Muscle of leg (tissue), 11 donors: ENCODE measurements around the gene C1orf94. TPM values are rescaled to one million over a fixed set of nuclear protein-coding genes. Genes with fewer than 3 reads are reported as not detected.

Source experiments
- DNase-seq: peaks from one replicate; pipeline ENCODE4 v3.0.0; 2013
- H3K27ac ChIP-seq: one replicate; pipeline ENCODE4 v1.5.1; 2013; ENCODE audit warnings: mild to moderate bottlenecking, low read length, control low read depth
- H3K27me3 ChIP-seq: one replicate; pipeline ENCODE4 v1.6.1; 2013; ENCODE audit warnings: low read length; ENCODE audit not compliant: control insufficient read depth, insufficient read depth
- H3K36me3 ChIP-seq: one replicate; pipeline ENCODE4 v1.6.1; 2013; ENCODE audit warnings: low read length; ENCODE audit not compliant: control insufficient read depth, insufficient read depth
- H3K4me1 ChIP-seq: one replicate; pipeline ENCODE4 v1.6.1; 2013; ENCODE audit warnings: low read length; ENCODE audit not compliant: control insufficient read depth, insufficient read depth
- H3K4me3 ChIP-seq: one replicate; pipeline ENCODE4 v1.5.1; 2013; ENCODE audit warnings: low read length, control low read depth
- H3K9me3 ChIP-seq: replicated peaks from 2 replicates; pipeline ENCODE4 v1.6.1; 2013; ENCODE audit warnings: low read depth, low read length; ENCODE audit not compliant: control insufficient read depth
- WGBS: methylation state at CpG from one replicate; pipeline ENCODE4 v1.1.5; 2013; ENCODE audit warnings: missing lambda C conversion rate; ENCODE audit not compliant: insufficient coverage; 5-methylcytosine and 5-hydroxymethylcytosine counted together
- polyA plus RNA-seq, 8 donors: library from polyadenylated mRNA; unstranded; fragments of 120-200 nt; gene quantifications; one replicate each; pipeline versions ENCODE4 v1.2.1 to v1.2.3, GENCODE V29; 2013; ENCODE audit warnings: inconsistent platforms in 1 of 8, low replicate concordance in 1 of 8; ENCODE audit not compliant: insufficient read length in 8 of 8, insufficient read depth in 1 of 8
- total RNA-seq: library from RNA; stranded (reverse); fragments of 120-200 nt; gene quantifications from one replicate; pipeline ENCODE4 v1.2.4, GENCODE V29; 2013

C1orf94 gene
- total and polyA plus RNA-seq, 9 donors = 0.05 to 0.12 (median 0.09) TPM; not detected in 4

DNA sequence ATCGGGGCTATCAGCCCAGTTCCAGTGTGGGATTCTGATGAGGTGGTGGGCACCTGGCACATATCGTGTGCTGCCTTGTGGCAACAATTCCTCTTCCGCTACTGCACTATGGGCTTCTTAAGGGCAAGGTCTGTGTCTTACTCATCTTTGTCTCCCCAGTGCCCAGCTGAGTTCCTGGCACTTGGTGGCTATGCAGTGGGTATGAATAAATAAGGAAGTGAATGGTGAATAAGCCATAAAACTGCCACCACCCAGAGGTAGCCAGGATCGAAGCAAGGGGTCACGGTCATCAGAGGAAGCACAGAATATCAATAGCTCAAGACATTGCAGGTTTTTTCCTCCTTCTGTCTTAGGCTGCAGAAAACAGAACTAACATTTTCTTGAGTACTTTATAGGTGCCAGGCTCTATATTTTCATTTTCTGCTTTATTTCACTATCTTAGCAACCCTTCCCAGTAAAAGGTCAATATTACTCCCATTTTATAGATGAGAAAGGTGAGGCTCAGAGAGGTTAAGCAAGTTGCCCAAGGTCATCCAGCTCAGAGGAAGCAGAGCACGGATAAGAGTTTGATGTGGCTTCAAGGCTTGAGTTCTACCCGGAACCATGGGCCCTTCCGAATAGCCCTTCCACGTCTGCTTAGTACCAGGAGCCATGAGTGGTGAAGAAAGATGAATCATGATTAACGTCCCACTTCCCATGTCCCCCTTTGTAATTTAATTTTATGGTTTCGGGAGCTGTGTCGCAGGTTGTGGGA, 10.2 kb downstream of the C1orf94 start:
- Histone ChIP-seq H3K4me3 (no peak overlapping the region), H3K27me3 (peaks cover 10% of the 10 kb centered on the region), H3K36me3 (no peaks in the 10 kb centered on the region), H3K4me1 (no peaks in the 10 kb centered on the region), H3K9me3 (no peaks in the 10 kb centered on the region), H3K27ac (no peak overlapping the region)
- DNase-seq = no peak
- 68% methylated on average over 5 of the region's 12 CpGs for WGBS

DNA sequence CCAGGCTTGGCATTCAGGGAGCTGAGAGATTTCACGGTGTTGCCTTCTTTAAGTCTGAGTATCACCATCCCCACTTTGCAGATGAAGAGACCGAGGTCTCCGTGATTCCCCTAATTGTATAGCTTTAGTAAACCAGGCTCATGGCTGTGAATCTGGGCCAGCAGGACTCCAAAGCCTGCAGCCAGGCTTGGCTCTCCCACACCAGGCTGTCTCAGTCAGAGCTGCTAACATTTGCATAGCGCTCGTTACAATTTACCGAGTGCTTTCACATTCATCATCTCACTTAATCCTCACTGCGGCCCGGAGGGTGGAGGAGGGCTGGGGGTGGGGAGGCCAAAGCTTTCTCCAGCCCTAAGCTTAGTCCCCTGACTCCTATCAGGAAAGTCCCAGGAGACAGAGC, 11.7 kb downstream of the C1orf94 start:
- Histone ChIP-seq H3K36me3 (no peaks in the 10 kb centered on the region), H3K4me3 (no peak overlapping the region), H3K27me3 (peaks cover 10% of the 10 kb centered on the region), H3K4me1 (no peaks in the 10 kb centered on the region), H3K27ac (no peak overlapping the region), H3K9me3 (no peaks in the 10 kb centered on the region)
- DNase-seq = no peak
- WGBS = 41% methylated on average over 2 of the region's 8 CpGs

DNA sequence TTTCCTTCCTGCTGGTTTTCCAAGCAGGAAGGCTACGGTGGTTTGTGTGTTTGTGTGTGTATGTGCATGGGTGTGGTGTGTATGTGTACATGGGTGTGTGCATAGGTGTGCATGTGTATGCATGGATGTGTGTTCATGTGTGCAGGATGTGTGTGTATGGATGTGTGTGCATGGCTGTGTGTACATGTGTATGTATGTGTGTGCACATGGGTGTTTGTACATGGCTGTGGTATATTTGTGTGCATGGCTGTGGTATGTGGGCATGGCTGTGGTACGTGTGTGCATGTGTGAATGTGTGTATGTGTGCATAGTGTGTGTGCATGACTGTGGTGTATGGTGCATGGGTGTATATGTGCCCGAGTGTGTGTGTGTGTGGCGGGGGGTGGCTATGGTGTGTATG, 12.3 kb downstream of the C1orf94 start:
- no peaks in the 10 kb centered on the region for H3K9me3 ChIP-seq
- H3K36me3 ChIP-seq = no peaks in the 10 kb centered on the region
- DNase-seq = no peak
- H3K27ac ChIP-seq = no peak overlapping the region
- H3K4me3 ChIP-seq = no peak overlapping the region
- 70% methylated on average over 3 of the region's 4 CpGs for WGBS
- H3K4me1 ChIP-seq = no peaks in the 10 kb centered on the region
- peaks cover 10% of the 10 kb centered on the region for H3K27me3 ChIP-seq

DNA sequence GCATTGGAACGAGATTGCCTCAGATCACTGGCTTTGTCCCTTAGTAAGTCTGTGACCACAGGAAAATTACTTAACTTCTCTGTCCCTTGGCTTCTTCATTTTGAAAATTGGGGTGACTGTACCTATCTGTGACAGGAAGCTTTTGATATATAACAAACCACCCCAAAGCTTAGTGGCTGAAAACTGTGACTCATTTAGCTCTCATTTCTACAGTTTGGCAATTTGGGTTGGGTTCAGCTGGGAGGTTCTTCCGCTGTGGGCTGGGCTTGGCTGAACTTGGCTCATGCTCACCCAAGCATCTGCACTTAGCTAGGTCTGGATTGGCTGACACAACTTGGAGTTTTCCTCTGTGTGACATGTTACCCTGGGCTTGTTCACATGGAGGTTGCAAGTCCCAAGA, 14.0 kb downstream of the C1orf94 start:
- 83% methylated on average over 1 of the region's 2 CpGs for WGBS

DNA sequence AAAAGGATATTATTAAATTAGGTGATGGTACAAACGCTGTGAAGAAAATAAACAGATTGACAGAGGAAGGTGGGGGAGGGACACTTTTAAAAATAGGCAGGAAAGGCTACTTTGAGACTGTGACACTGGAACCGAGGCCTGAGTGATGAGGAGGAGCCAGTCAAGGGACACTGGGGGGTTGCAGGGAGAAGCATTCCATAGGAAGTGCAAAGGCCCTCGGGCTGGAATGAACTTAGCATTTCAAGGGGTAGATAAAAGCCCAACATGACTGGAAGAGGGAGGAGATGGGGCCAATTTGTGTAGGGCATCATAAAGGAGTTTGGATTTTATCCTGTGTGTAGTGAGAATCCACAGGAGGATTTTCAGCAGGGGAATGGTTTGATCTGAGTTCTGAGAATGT, 15.9 kb downstream of the C1orf94 start:
- H3K4me1 ChIP-seq = no peaks in the 10 kb centered on the region
- H3K27ac ChIP-seq = no peak overlapping the region
- no peaks in the 10 kb centered on the region for H3K36me3 ChIP-seq
- no peaks in the 10 kb centered on the region for H3K9me3 ChIP-seq
- no peak overlapping the region for H3K4me3 ChIP-seq
- no peak for DNase-seq
- WGBS = 48% methylated on average over 3 of the region's 3 CpGs
- H3K27me3 ChIP-seq = peaks cover 4% of the 10 kb centered on the region

More for the DNA sequence above, 14.0 kb downstream of the C1orf94 start:
- Histone ChIP-seq H3K27ac (no peak overlapping the region), H3K4me3 (no peak overlapping the region), H3K4me1 (no peaks in the 10 kb centered on the region), H3K9me3 (no peaks in the 10 kb centered on the region), H3K36me3 (no peaks in the 10 kb centered on the region), H3K27me3 (peaks cover 10% of the 10 kb centered on the region)
- no peak for DNase-seq

DNA sequence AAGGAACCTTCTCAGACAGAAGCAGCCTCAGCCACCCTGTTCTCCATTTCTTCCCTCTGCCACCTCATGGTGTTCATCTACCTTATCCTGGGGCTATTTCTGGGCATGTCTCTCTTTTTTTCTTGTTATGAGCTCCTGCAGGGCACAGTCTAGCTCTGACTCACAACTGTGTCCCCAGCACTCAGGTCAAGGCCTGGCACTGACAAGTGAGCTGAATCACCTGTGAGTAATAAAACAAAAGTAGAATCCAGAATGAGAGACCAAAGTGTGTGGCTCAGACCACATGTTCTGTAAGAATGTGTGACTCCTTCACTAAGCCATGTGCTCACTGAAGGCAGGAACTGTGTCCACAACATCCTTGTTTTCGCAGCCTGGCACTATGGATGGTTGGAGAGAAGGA, 23.2 kb downstream of the C1orf94 start:
- no peaks in the 10 kb centered on the region for H3K4me1 ChIP-seq
- no peaks in the 10 kb centered on the region for H3K9me3 ChIP-seq
- no peak overlapping the region for H3K27ac ChIP-seq
- H3K36me3 ChIP-seq = no peaks in the 10 kb centered on the region
- WGBS = 92% methylated on average over 1 of the region's 1 CpG
- DNase-seq = no peak
- no peaks in the 10 kb centered on the region for H3K27me3 ChIP-seq
- no peak overlapping the region for H3K4me3 ChIP-seq

DNA sequence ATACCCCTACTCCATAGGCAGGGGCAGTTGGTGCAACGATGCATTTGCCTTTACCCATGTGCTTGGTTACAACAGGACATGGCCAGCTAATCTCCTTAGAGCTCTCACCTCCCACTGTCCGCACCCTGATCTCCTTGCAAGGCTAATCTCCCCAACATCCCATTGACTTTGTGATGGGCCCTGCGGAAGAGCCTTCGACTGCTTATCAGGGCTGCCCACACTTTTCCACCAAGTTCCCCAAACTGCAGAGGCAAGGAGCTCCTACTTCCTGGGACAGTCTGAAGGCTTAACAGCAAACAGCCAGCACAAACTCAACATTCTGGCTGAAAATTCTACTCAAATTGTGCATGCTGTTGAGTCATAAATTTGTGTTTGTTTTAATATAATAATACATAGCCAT, 36.0 kb downstream of the C1orf94 start:
- H3K36me3 ChIP-seq = no peaks in the 10 kb centered on the region
- WGBS = 89% methylated on average over 4 of the region's 4 CpGs
- no peak overlapping the region for H3K4me3 ChIP-seq
- no peaks in the 10 kb centered on the region for H3K4me1 ChIP-seq
- no peak for DNase-seq
- no peaks in the 10 kb centered on the region for H3K9me3 ChIP-seq
- H3K27me3 ChIP-seq = no peaks in the 10 kb centered on the region
- H3K27ac ChIP-seq = no peak overlapping the region

DNA sequence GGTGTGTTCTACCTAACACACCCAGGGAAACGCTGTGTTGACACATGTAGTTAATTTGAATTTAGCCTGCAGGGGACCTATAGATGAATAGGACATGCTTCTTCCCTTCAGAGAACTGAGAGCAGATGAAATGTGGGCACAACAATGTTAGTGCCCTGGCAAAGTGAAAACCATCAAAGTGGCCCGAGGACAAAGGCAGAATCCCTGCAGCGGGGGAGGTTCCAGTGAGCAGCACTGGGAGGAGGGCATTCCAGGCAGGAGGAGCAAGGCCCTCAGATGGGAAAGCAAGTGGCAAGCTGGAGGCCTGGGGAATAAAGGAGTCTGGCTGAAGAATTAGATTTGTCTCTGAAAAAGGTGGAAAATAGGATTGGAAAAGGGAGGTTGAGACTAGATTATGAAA, 37.2 kb downstream of the C1orf94 start:
- no peaks in the 10 kb centered on the region for H3K27me3 ChIP-seq
- H3K9me3 ChIP-seq = no peaks in the 10 kb centered on the region
- no peak for DNase-seq
- 38% methylated on average over 2 of the region's 3 CpGs for WGBS
- no peak overlapping the region for H3K4me3 ChIP-seq
- no peaks in the 10 kb centered on the region for H3K4me1 ChIP-seq
- no peaks in the 10 kb centered on the region for H3K36me3 ChIP-seq
- no peak overlapping the region for H3K27ac ChIP-seq

DNA sequence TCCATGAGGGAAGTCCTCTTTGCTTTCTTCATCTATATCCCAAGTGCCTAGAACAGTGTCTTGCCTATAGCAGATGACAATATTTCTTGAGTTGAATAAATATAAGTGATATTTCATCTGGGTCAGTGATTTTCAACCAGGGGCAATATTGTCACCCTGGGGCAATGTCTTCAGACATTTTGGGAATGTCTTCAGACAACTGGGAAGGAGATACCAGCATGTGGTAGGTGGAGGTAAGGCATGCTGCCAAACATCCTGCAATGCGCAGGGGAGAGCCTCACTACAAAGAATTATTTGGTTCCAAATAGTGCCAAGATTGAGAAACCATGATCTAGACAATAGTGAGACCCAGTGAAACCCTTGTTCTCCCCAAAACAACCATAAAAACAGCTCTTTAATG, 54.7 kb downstream of the C1orf94 start:
- no CpG with 5 or more reads among the region's 1 CpG for WGBS
- Histone ChIP-seq H3K27ac (no peak overlapping the region), H3K4me3 (no peak overlapping the region)

DNA sequence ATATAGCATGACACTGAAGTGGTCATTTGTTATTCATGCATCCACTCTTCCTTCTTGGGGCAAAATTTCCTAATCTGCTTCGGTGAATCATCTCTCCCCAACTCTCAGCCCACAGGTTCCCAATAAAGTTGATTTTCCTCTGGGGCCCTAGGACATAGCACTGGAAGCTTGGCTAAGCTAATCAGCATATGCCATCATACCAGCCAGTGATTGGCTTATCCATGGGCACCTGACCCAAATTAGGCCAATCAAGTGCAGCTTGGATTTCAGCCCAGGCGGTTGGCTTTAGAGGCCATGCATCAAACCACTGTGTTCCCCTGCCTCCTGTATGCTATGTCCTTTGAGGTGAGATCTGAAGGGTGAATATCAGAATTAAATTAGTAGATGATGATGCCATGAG, 58.9 kb downstream of the C1orf94 start:
- Histone ChIP-seq H3K9me3 (no peaks in the 10 kb centered on the region), H3K27ac (no peak overlapping the region), H3K4me1 (no peaks in the 10 kb centered on the region), H3K36me3 (no peaks in the 10 kb centered on the region), H3K4me3 (no peak overlapping the region), H3K27me3 (peaks cover 5% of the 10 kb centered on the region)
- 89% methylated on average over 2 of the region's 2 CpGs for WGBS
- DNase-seq = no peak

More for the DNA sequence above, 54.7 kb downstream of the C1orf94 start:
- H3K36me3 ChIP-seq = no peaks in the 10 kb centered on the region
- no peak for DNase-seq
- H3K27me3 ChIP-seq = peaks cover 3% of the 10 kb centered on the region
- H3K9me3 ChIP-seq = no peaks in the 10 kb centered on the region
- H3K4me1 ChIP-seq = no peaks in the 10 kb centered on the region

DNA sequence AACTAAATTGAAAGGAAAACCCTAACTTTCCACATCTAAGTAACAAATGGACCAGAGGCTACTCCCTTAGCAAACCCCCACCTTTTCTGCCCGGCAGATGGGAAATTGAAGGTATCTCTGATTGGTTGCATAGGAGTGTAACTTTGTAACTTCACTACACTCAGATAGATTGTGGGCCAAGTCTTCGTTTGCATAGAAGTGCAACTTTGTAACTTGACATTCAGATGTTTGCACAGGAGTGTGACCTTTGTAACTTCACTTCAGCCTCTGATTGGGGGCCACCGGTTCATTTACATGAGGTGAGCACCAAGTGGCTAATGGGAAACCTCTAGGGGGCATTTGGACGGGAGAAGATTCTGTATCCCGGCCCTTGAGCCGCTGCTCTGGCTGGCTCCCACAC, 59.4 kb downstream of the C1orf94 start:
- Histone ChIP-seq H3K36me3 (no peaks in the 10 kb centered on the region), H3K4me1 (no peaks in the 10 kb centered on the region), H3K9me3 (no peaks in the 10 kb centered on the region), H3K27ac (no peak overlapping the region), H3K4me3 (no peak overlapping the region), H3K27me3 (peaks cover 5% of the 10 kb centered on the region)
- WGBS = 74% methylated on average over 3 of the region's 6 CpGs
- no peak for DNase-seq
